Right lobe of liver (tissue), 6 donors: ENCODE results near the gene PRH2. TPM values are rescaled to one million over a fixed set of nuclear protein-coding genes. Genes with fewer than 3 reads are reported as not detected.

Source experiments
- ATAC-seq, 4 donors: fragments of 200-7000 bp; cut with Tn5 transposase; one replicate each; pipeline ENCODE4 v1.9.1; 2020; ENCODE audit warnings: mild to moderate bottlenecking in 4 of 4, moderate library complexity in 4 of 4
- DNase-seq, 3 donors: peaks; one replicate each; pipeline ENCODE4 v3.0.0-alpha.2; 2020
- H3K27ac ChIP-seq, 3 donors: fragments of 200-600 bp; one replicate each; pipeline ENCODE4 v1.8.0; 2022
- H3K27me3 ChIP-seq, 2 donors: fragments of 200-600 bp; one replicate each; pipeline ENCODE4 v1.8.0; 2022
- H3K36me3 ChIP-seq, 4 donors: fragments of 200-600 bp; sonication (generic) in 1 of 4; one replicate each; pipeline versions ENCODE4 v1.5.1 to v1.8.0; 2017 to 2022; ENCODE audit warnings: control low read depth in 1 of 4
- H3K4me1 ChIP-seq, 4 donors: fragments of 200-600 bp; sonication (generic) in 1 of 4; one replicate each; pipeline versions ENCODE4 v1.5.1 to v1.8.0; 2017 to 2022; ENCODE audit warnings: control low read depth in 1 of 4
- H3K4me3 ChIP-seq, 3 donors: fragments of 200-600 bp; one replicate each; pipeline ENCODE4 v1.8.0; 2022
- H3K9me3 ChIP-seq, 4 donors: fragments of 200-600 bp; sonication (generic) in 1 of 4; one replicate each; pipeline versions ENCODE4 v1.5.1 to v1.8.0; 2017 to 2022; ENCODE audit warnings: control low read depth in 1 of 4
- CTCF ChIP-seq, 4 donors: fragments of 200-600 bp in 3 of 4; fragments of 450-650 bp in 1 of 4; IDR thresholded peaks; one replicate each; pipeline versions ENCODE4 v1.5.1 to v1.8.0; 2016 to 2022; ENCODE audit warnings: antibody characterized with exemption in 4 of 4, mild to moderate bottlenecking in 2 of 4
- POLR2A ChIP-seq: fragments of 450-650 bp; IDR thresholded peaks from one replicate; pipeline ENCODE4 v1.6.1; 2017; ENCODE audit warnings: antibody characterized with exemption, mild to moderate bottlenecking
- WGBS: methylation state at CpG from one replicate; pipeline ENCODE4 v1.1.6; 2018; ENCODE audit warnings: low coverage, low lambda C conversion rate; ENCODE audit not compliant: insufficient coverage; ENCODE audit errors: missing lambda C conversion rate; 5-methylcytosine and 5-hydroxymethylcytosine counted together
- intact Hi-C, 2 donors: fragments of 100-400 bp; cut with DNase I; formaldehyde crosslinking; loops; one replicate each; pipeline versions ENCODE4 v1.11.2 to v1.14.1; 2022
- total RNA-seq, 6 experiments: library from RNA; depleted of rRNA in 2 of 6; stranded (reverse); fragments of >200 nt in 2 of 6; fragmentation: NEBNext Ultra II Directional in 3 of 6; extraction: Animal tissue kit (Norgen Biotek cat#: 25700) in 3 of 6; gene quantifications; one replicate each; pipeline versions ENCODE4 v1.1.0 to v1.2.4, GENCODE V29; 2016 to 2023
- donor health status: DM: no; HTN: yes; CAD: no.
- donor health status: DM: no; HTN: no; CAD: no.
- donor health status: DM: no; HTN: no; CAD: no.
- donor health status: DM: no; HTN: yes; CAD: no.
- donor health status: DM: no; HTN: yes; CAD: no.

Gene PRH2
- total RNA-seq, 6 experiments from 2014 or later, result not detected

GRCh38 chr12:10936506-10936905 is 7.5 kb downstream of the PRH2 start:
- Histone ChIP-seq H3K9me3 (no peaks in the 10 kb centered on the region), H3K27me3 (no peaks in the 10 kb centered on the region), H3K4me3 (no peak overlapping the region), H3K36me3 (no peaks in the 10 kb centered on the region), H3K27ac (no peak overlapping the region), H3K4me1 (no peaks in the 10 kb centered on the region)
- ATAC-seq (no peak), DNase-seq (no peak)
- WGBS, result 75% methylated on average over 1 of the region's 1 CpG
- intact Hi-C loops, result no loop called here
- TF ChIP-seq POLR2A (no peak), CTCF (IDR thresholded peaks at IDR 0.05) (no peak)

DNA sequence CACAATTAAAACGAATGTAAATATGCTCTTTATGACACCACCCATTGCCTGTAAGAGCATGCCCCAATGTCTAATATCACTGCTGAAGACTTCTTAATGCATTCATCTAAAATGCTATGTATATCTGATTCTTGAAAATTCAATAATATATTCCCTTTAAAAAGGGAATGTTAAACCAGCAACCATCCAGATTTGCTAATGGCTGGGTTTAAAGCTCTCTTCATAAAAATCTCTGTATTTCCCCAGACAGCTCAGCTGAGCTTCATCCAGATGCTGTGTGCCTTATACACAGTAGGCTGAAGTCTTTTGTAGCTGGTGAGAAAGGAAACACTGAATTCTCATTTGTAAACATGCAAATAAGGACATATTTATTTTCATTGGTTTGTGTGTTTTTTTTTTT is 10.1 kb downstream of the PRH2 start, which contains the start of gene TAS2R14:
TAS2R14 (minus strand) TSS at position 101 of the 400 bp plus-strand sequence; CDS start at position 45, 56 bp downstream.
- no peaks in the 10 kb centered on the region for H3K36me3 ChIP-seq
- WGBS, result 60% methylated on average over 1 of the region's 1 CpG
- DNase-seq (no peak), ATAC-seq (no peak)
- H3K4me3 ChIP-seq, result no peak within 1 kb of the TSS
- TF ChIP-seq POLR2A, result no peak
- no peak for TF ChIP-seq CTCF (IDR thresholded peaks at IDR 0.05)
- intact Hi-C loops, result no loop called here
- H3K4me1 ChIP-seq, result no peaks in the 10 kb centered on the region
- no peak within 1 kb of the TSS for H3K27ac ChIP-seq
- no peaks in the 10 kb centered on the region for H3K9me3 ChIP-seq
- H3K27me3 ChIP-seq, result no peaks in the 10 kb centered on the region

DNA sequence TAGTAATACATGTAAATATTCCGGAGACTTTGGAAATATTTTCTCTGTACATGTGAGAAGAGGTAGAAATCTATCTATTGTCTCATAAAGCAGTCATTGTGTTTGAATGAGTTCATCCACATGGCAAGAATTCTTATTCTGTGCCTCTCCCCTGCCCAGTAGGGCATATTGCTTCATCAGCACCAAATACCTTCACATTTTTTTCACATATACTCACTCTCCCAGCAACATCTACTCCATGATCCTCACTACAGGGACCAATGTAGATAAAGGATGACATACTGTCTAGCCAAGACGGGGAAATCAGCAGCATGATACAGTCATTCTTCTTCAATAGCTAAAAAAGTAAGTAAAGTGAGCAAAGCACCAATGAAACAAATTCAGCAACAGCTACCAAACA is 11.4 kb downstream of the PRH2 start:
- no peaks in the 10 kb centered on the region for H3K4me1 ChIP-seq
- intact Hi-C loops, result no loop called here
- no peak overlapping the region for H3K4me3 ChIP-seq
- no peaks in the 10 kb centered on the region for H3K27me3 ChIP-seq
- DNase-seq (no peak), ATAC-seq (peak in 1 of 4 donors; percentile 37)
- no peaks in the 10 kb centered on the region for H3K36me3 ChIP-seq
- TF ChIP-seq POLR2A (no peak), CTCF (IDR thresholded peaks at IDR 0.05) (no peak)
- 88% methylated on average over 2 of the region's 2 CpGs for WGBS
- no peaks in the 10 kb centered on the region for H3K9me3 ChIP-seq
- no peak overlapping the region for H3K27ac ChIP-seq

GRCh38 chr12:10941369-10941768 is 12.3 kb downstream of the PRH2 start:
- H3K4me1 ChIP-seq, result no peaks in the 10 kb centered on the region
- no peak for TF ChIP-seq POLR2A
- TF ChIP-seq CTCF (IDR thresholded peaks at IDR 0.05), result no peak
- ATAC-seq (no peak), DNase-seq (no peak)
- no peak overlapping the region for H3K4me3 ChIP-seq
- H3K27ac ChIP-seq, result no peak overlapping the region
- H3K9me3 ChIP-seq, result no peaks in the 10 kb centered on the region
- H3K36me3 ChIP-seq, result no peaks in the 10 kb centered on the region
- intact Hi-C loops, result no loop called here
- no peaks in the 10 kb centered on the region for H3K27me3 ChIP-seq
